Neutrophil (primary cell): ENCODE data around the gene CIRBP.

ENCODE experiments used
- H3K27ac ChIP-seq: fragments of 200-600 bp; sonication (generic); 2 replicates; pipeline ENCODE4 v1.5.1; 2016; ENCODE audit warnings: mild to moderate bottlenecking, moderate library complexity
- H3K27me3 ChIP-seq: fragments of 200-600 bp; sonication (generic); 2 replicates; pipeline ENCODE4 v1.6.0; 2016; ENCODE audit warnings: mild to moderate bottlenecking
- H3K36me3 ChIP-seq: fragments of 200-600 bp; sonication (generic); 2 replicates; pipeline ENCODE4 v1.5.1; 2017
- H3K4me1 ChIP-seq, 2 experiments: fragments of 200-600 bp in 1 of 2; sonication (generic) in 1 of 2; 1 replicate in 1 of 2; 2 replicates in 1 of 2; pipeline versions ENCODE4 v1.5.1 to v1.6.1; 2013 to 2016; ENCODE audit warnings: low read depth in 1 of 2, low read length in 1 of 2, mild to moderate bottlenecking in 1 of 2, moderate library complexity in 1 of 2; ENCODE audit not compliant: control insufficient read depth in 1 of 2, insufficient read depth in 1 of 2
- H3K4me3 ChIP-seq, 2 experiments: fragments of 200-600 bp in 1 of 2; sonication (generic) in 1 of 2; 1 replicate in 1 of 2; 2 replicates in 1 of 2; pipeline ENCODE4 v1.5.1; 2013 to 2016; ENCODE audit warnings: low read depth in 1 of 2, low read length in 1 of 2, mild to moderate bottlenecking in 1 of 2, moderate library complexity in 1 of 2
- H3K9me3 ChIP-seq: fragments of 200-600 bp; sonication (generic); 2 replicates; pipeline ENCODE4 v1.5.1; 2016
- TF ChIP-seq, protein P1 (sequence below): fragments of 200-600 bp; sonication (generic); IDR thresholded peaks from 2 replicates; pipeline ENCODE4 v1.5.1; 2016; ENCODE audit warnings: antibody characterized with exemption

The CIRBP gene

DNA sequence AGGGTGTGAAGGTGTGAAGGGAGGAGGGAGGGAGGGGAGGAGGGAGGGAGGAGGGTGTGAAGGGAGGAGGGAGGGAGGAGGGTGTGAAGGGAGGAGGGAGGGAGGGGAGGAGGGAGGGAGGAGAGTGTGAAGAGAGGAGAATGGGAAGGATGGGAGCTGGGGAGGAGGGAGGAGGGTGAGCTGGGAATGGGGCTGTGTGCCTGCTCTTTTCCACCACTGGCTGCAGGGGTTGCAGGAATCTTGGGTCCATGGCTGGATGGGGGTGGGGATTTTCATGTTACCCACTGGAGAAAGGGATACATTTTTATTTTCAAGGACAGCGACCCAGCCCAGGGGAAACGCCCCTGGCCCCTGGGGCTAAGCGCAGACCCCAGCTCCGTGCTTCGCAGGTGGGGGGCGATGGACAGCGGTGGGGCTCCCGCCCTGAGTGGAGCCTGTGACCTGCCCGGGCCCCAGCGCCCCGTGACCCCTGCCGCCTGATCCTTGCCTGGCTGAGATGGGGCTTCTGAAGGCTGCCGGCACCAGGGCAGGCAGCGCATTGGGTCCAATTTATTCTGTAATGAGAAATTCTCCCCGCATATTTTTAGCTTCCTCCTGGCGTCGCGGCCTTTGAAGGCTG is 13.6 kb downstream of the CIRBP start:
- H3K4me3 ChIP-seq, result no peak overlapping the region
- TF ChIP-seq, protein P1, sequence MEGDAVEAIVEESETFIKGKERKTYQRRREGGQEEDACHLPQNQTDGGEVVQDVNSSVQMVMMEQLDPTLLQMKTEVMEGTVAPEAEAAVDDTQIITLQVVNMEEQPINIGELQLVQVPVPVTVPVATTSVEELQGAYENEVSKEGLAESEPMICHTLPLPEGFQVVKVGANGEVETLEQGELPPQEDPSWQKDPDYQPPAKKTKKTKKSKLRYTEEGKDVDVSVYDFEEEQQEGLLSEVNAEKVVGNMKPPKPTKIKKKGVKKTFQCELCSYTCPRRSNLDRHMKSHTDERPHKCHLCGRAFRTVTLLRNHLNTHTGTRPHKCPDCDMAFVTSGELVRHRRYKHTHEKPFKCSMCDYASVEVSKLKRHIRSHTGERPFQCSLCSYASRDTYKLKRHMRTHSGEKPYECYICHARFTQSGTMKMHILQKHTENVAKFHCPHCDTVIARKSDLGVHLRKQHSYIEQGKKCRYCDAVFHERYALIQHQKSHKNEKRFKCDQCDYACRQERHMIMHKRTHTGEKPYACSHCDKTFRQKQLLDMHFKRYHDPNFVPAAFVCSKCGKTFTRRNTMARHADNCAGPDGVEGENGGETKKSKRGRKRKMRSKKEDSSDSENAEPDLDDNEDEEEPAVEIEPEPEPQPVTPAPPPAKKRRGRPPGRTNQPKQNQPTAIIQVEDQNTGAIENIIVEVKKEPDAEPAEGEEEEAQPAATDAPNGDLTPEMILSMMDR, result no peak
- no peaks in the 10 kb centered on the region for H3K9me3 ChIP-seq
- H3K27me3 ChIP-seq, result peaks cover 50% of the 10 kb centered on the region
- peaks cover 7% of the 10 kb centered on the region for H3K36me3 ChIP-seq
- H3K27ac ChIP-seq, result no peak overlapping the region
- no peaks in the 10 kb centered on the region for H3K4me1 ChIP-seq

DNA sequence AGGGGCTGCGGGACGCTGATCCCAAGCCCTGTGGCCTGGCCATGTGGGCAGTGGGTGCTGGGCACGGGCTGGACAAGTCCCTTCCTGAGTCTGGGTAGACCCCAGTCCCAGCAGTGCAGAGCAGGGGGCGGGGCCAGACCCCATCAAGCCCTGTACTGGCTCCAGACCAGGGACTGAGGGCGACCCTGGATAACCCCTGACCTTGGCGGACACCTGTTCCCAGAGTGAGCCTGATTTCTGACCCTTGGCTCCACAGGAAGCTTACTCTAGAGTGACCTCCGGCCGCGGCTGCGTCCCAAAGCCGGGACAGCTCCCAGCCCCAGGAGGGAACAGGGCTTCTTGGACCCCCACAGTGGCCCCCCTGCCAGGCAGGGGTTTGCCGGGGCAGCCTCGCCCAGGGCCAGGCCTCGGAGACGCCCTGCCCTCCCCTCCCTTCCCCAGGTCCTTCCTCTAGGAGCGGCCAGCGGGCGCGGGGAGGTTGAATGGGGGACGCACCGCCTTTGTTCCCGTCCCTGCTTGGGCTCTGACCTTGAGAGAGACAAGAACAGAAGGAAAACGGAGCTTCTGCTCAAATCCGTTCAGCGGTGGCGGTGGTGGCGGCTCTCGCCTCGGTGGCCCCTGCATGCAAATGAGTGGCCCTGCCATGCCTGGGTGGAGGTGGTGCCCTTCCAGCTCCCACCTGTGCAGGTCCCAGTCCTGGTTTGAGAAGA is 14.2 kb downstream of the CIRBP start:
- Histone ChIP-seq H3K27ac (no peak overlapping the region), H3K4me3 (no peak overlapping the region), H3K36me3 (peaks cover 7% of the 10 kb centered on the region), H3K27me3 (peaks cover 56% of the 10 kb centered on the region), H3K4me1 (no peaks in the 10 kb centered on the region), H3K9me3 (no peaks in the 10 kb centered on the region)
- TF ChIP-seq, protein P1, result no peak

DNA sequence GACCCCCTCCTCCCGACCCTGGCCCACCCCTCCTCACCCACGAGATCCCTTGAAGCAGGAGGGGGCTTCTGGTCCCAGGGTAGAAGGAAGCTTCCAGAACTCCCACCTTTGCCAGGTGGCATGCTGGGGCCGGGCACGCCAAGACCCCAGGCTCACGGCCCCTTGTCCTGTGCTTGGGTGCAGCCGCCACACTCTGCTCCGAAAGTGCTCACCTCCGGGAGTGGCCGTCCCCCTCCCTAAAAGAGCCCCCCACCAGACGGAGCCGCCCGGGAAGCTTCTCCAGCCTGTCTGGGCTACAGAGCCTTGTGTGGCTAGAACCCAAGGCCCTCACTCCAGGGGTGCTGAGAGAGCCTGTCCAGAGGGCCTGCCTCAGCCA is 14.8 kb downstream of the CIRBP start:
- peaks cover 62% of the 10 kb centered on the region for H3K27me3 ChIP-seq
- no peaks in the 10 kb centered on the region for H3K9me3 ChIP-seq
- H3K4me3 ChIP-seq, result no peak overlapping the region
- no peaks in the 10 kb centered on the region for H3K4me1 ChIP-seq
- H3K27ac ChIP-seq, result no peak overlapping the region
- TF ChIP-seq, protein P1, result no peak
- peaks cover 4% of the 10 kb centered on the region for H3K36me3 ChIP-seq

DNA sequence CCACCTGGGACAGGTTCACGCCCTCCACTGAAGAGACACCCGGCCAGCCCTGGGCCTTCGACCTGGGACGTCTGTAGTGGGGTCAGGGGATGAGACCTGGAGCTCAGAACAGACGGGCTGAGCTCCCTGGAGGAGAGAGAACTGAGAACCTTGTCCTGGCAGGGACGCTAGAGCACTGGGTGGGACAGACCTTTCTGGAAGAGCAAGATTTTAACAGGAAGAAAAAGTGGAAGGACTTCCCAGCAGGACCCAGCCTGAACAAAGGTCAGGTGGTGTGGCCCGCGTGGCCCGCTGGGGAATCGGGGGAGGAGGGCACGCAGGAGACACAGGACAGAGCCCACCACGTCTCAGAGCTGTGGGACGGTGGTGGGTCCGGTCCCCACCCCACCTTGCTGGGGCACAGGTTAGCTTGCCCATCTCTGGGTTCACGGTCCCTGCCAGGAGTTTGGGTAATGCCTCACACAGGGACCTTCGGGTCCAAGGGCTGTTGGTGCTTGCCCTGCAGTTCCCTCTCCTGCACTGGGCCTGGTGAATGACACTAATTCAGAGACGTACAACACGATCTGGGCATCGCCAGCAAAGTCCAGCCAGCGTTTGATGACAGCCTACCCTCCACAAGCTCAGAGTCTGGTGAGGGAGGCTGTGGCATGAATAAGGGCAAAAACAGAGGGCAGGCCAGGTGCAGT is 15.3 kb downstream of the CIRBP start:
- H3K4me1 ChIP-seq, result no peaks in the 10 kb centered on the region
- TF ChIP-seq, protein P1, result no peak
- no peak overlapping the region for H3K4me3 ChIP-seq
- H3K27ac ChIP-seq, result no peak overlapping the region
- H3K27me3 ChIP-seq, result peaks cover 67% of the 10 kb centered on the region
- H3K9me3 ChIP-seq, result no peaks in the 10 kb centered on the region
- no peaks in the 10 kb centered on the region for H3K36me3 ChIP-seq

DNA sequence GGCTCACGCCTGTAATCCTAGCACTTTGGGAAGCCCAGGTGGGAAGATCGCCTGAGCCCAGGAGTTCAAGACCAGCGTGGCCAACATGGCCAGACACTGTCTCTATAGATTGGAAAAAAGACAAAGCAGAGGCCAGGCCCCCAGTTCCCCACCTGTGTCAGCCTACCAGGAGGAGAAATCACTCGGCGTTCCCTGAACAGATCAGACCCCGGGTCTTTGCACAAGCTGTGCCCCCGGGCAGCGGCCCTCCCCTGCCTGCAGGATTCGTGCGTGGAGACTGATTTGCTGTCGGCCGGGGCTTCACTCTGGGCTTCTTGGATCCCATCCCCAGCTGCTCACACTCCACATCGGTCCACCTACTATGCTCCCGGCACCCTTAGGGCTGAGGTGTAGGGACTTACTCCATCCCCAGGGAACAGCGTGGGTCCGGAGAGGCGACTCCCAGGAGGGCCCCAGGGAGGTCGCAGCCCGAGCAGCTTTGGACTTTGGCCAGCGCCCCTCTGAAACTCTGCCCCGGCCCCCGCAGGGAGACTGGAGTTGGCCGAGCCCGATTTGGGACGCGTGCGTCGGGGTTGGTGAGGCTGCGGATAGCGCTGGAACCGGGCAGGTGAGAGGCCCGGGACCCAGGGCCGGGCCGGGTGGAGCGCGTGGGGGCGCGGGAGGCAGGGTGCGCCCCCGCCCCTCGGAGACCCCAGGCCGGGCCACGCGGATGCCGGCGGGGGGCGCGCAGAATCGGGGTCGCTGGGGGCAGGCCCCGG is 16.0 kb downstream of the CIRBP start:
- no peaks in the 10 kb centered on the region for H3K9me3 ChIP-seq
- no peaks in the 10 kb centered on the region for H3K36me3 ChIP-seq
- no peak overlapping the region for H3K4me3 ChIP-seq
- H3K27me3 ChIP-seq, result peaks cover 74% of the 10 kb centered on the region
- H3K27ac ChIP-seq, result no peak overlapping the region
- TF ChIP-seq, protein P1, result no peak
- no peaks in the 10 kb centered on the region for H3K4me1 ChIP-seq
